ENCODE results near the gene RFX7. TPM values are rescaled to one million over a fixed set of nuclear protein-coding genes. Genes with fewer than 3 reads are reported as not detected.

Gene RFX7
- total RNA-seq, 1 donor from 2014 or later = 39.2 TPM

- Mint-ChIP-seq H3K9me3 (no peaks in the 10 kb centered on the region), H3K4me3 (no peak overlapping the region), H3K27ac (no peak overlapping the region), H3K4me1 (ENCODE audit: unreplicated experiment) (peaks cover 5% of the 10 kb centered on the region), H3K27me3 (no peaks in the 10 kb centered on the region), H3K36me3 (peaks cover 12% of the 10 kb centered on the region)
- DNase-seq (ENCODE audit: extremely low spot score, unreplicated experiment) = no peak
- no peak for TF ChIP-seq CTCF (conservative IDR thresholded peaks at IDR 0.05)
These were observed 137.8 kb downstream of the RFX7 start for GRCh38 chr15:56105855-56106254.

GRCh38 chr15:56102441-56102840 lies 141.2 kb downstream of the RFX7 start:
- Mint-ChIP-seq H3K9me3 (no peaks in the 10 kb centered on the region), H3K27me3 (no peaks in the 10 kb centered on the region), H3K4me1 (ENCODE audit: unreplicated experiment) (peaks cover 5% of the 10 kb centered on the region), H3K27ac (no peak overlapping the region), H3K36me3 (peaks cover 9% of the 10 kb centered on the region), H3K4me3 (no peak overlapping the region)
- DNase-seq (ENCODE audit: extremely low spot score, unreplicated experiment) = no peak
- TF ChIP-seq CTCF (conservative IDR thresholded peaks at IDR 0.05) = no peak

GRCh38 chr15:56099311-56099710 lies 144.4 kb downstream of the RFX7 start:
- DNase-seq (ENCODE audit: extremely low spot score, unreplicated experiment) = no peak
- H3K4me1 Mint-ChIP-seq (ENCODE audit: unreplicated experiment) = no peaks in the 10 kb centered on the region
- H3K27me3 Mint-ChIP-seq = no peaks in the 10 kb centered on the region
- H3K4me3 Mint-ChIP-seq = no peak overlapping the region
- H3K36me3 Mint-ChIP-seq = peaks cover 30% of the 10 kb centered on the region
- H3K27ac Mint-ChIP-seq = no peak overlapping the region
- TF ChIP-seq CTCF (conservative IDR thresholded peaks at IDR 0.05) = no peak
- H3K9me3 Mint-ChIP-seq = no peaks in the 10 kb centered on the region

GRCh38 chr15:56098195-56098863 lies 145.3 kb downstream of the RFX7 start:
- Mint-ChIP-seq H3K27me3 (no peaks in the 10 kb centered on the region), H3K4me3 (no peak overlapping the region), H3K4me1 (ENCODE audit: unreplicated experiment) (no peaks in the 10 kb centered on the region), H3K27ac (no peak overlapping the region), H3K36me3 (peaks cover 37% of the 10 kb centered on the region), H3K9me3 (no peaks in the 10 kb centered on the region)
- TF ChIP-seq CTCF (conservative IDR thresholded peaks at IDR 0.05) = no peak
- DNase-seq (ENCODE audit: extremely low spot score, unreplicated experiment) = no peak

DNA sequence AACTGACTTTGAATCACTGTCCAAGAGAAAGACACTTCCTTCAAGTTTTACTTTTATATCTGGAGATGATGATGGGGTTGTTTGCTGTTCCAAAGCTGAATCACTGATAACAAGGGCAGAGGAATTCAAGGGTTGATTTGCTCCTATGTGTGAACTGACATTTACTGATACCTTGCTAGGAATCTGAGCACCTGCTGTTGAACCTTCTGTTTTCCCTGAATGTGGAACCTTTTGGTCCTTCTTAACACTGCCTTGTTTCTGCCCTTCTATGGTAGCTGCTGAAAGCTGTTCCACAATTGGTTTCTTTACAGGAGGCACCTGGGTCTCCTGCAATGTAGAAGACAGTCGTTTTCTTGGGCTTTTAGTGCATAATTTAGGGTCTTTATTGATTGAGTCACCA lies 148.3 kb downstream of the RFX7 start:
- H3K9me3 Mint-ChIP-seq = no peaks in the 10 kb centered on the region
- TF ChIP-seq CTCF (conservative IDR thresholded peaks at IDR 0.05) = no peak
- H3K27me3 Mint-ChIP-seq = no peaks in the 10 kb centered on the region
- H3K27ac Mint-ChIP-seq = no peak overlapping the region
- H3K4me1 Mint-ChIP-seq (ENCODE audit: unreplicated experiment) = no peaks in the 10 kb centered on the region
- peaks cover 37% of the 10 kb centered on the region for H3K36me3 Mint-ChIP-seq
- no peak for DNase-seq (ENCODE audit: extremely low spot score, unreplicated experiment)
- H3K4me3 Mint-ChIP-seq = no peak overlapping the region

Data from type B pancreatic cell (in vitro differentiated cells).